ENCODE measurements around the gene GAREM1.

DNA sequence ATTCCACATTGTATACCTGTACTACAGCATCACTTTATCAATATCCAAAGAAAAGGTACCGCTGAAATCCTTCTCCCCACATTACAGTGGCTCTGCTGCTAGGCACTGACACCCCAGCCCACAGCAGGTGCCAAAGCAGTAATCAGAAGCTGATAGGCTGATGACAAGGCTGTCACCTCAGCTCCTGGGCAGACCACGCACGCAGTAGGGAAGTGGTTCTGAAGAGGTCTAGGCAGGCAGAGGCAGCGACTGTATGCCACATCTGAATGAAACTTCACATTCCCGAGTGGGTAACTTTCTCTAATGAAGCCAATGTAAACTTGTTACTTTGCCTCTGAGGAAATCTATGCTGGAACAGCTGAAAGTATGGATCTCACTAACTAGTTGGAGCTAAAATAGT lies 167.9 kb downstream of the GAREM1 start:
- TF ChIP-seq, protein P1, sequence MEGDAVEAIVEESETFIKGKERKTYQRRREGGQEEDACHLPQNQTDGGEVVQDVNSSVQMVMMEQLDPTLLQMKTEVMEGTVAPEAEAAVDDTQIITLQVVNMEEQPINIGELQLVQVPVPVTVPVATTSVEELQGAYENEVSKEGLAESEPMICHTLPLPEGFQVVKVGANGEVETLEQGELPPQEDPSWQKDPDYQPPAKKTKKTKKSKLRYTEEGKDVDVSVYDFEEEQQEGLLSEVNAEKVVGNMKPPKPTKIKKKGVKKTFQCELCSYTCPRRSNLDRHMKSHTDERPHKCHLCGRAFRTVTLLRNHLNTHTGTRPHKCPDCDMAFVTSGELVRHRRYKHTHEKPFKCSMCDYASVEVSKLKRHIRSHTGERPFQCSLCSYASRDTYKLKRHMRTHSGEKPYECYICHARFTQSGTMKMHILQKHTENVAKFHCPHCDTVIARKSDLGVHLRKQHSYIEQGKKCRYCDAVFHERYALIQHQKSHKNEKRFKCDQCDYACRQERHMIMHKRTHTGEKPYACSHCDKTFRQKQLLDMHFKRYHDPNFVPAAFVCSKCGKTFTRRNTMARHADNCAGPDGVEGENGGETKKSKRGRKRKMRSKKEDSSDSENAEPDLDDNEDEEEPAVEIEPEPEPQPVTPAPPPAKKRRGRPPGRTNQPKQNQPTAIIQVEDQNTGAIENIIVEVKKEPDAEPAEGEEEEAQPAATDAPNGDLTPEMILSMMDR (IDR thresholded peaks at IDR 0.05): no peak
- TF ChIP-seq SIN3A (IDR thresholded peaks at IDR 0.05; ENCODE audit: borderline replicate concordance, insufficient read depth, low read depth, low read length): no peak
- TF ChIP-seq POLR2AphosphoS5 (IDR thresholded peaks at IDR 0.05; ENCODE audit: low read depth, low read length): no peak
- TF ChIP-seq, protein P2, sequence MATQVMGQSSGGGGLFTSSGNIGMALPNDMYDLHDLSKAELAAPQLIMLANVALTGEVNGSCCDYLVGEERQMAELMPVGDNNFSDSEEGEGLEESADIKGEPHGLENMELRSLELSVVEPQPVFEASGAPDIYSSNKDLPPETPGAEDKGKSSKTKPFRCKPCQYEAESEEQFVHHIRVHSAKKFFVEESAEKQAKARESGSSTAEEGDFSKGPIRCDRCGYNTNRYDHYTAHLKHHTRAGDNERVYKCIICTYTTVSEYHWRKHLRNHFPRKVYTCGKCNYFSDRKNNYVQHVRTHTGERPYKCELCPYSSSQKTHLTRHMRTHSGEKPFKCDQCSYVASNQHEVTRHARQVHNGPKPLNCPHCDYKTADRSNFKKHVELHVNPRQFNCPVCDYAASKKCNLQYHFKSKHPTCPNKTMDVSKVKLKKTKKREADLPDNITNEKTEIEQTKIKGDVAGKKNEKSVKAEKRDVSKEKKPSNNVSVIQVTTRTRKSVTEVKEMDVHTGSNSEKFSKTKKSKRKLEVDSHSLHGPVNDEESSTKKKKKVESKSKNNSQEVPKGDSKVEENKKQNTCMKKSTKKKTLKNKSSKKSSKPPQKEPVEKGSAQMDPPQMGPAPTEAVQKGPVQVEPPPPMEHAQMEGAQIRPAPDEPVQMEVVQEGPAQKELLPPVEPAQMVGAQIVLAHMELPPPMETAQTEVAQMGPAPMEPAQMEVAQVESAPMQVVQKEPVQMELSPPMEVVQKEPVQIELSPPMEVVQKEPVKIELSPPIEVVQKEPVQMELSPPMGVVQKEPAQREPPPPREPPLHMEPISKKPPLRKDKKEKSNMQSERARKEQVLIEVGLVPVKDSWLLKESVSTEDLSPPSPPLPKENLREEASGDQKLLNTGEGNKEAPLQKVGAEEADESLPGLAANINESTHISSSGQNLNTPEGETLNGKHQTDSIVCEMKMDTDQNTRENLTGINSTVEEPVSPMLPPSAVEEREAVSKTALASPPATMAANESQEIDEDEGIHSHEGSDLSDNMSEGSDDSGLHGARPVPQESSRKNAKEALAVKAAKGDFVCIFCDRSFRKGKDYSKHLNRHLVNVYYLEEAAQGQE (IDR thresholded peaks at IDR 0.05; ENCODE audit: insufficient read depth in 1 of 2, low read depth in 2 of 2, low read length in 1 of 2): no peak
- TF ChIP-seq TCF7L2 (IDR thresholded peaks at IDR 0.05; ENCODE audit: low read depth, low read length): no peak

All from Panc1 (cell line).